Trophoblast cell (in vitro differentiated cells and primary cell): ENCODE results near the gene FNDC1.

Source experiments
- DNase-seq, 2 donors: peaks; one replicate each; pipeline ENCODE4 v3.0.0-alpha.2; 2016
- H2AFZ ChIP-seq: 2 replicates; pipeline ENCODE4 v1.6.1; 2013; ENCODE audit warnings: low read length, moderate library complexity, mild to moderate bottlenecking; ENCODE audit not compliant: insufficient read depth, poor library complexity
- H2AK5ac ChIP-seq: 2 replicates; pipeline ENCODE4 v1.6.1; 2013; ENCODE audit warnings: mild to moderate bottlenecking, low read length
- H2BK120ac ChIP-seq: 2 replicates; pipeline ENCODE4 v1.6.1; 2013; ENCODE audit warnings: low read length, mild to moderate bottlenecking, moderate library complexity; ENCODE audit not compliant: insufficient read depth, poor library complexity
- H2BK12ac ChIP-seq: 2 replicates; pipeline ENCODE4 v1.6.1; 2013; ENCODE audit warnings: mild to moderate bottlenecking, low read length, moderate library complexity
- H2BK5ac ChIP-seq: 2 replicates; pipeline ENCODE4 v1.6.1; 2013; ENCODE audit warnings: low read length, low read depth, moderate library complexity, mild to moderate bottlenecking; ENCODE audit not compliant: poor library complexity
- H3K14ac ChIP-seq: 2 replicates; pipeline ENCODE4 v1.6.1; 2013; ENCODE audit warnings: mild to moderate bottlenecking, low read length
- H3K18ac ChIP-seq: 2 replicates; pipeline ENCODE4 v1.6.1; 2013; ENCODE audit warnings: mild to moderate bottlenecking, low read length
- H3K23ac ChIP-seq: 2 replicates; pipeline ENCODE4 v1.6.1; 2013; ENCODE audit warnings: low read length
- H3K27ac ChIP-seq: 2 replicates; pipeline ENCODE4 v1.5.1; 2013; ENCODE audit warnings: low read depth, mild to moderate bottlenecking, inconsistent platforms, low read length, moderate library complexity
- H3K27me3 ChIP-seq: 2 replicates; pipeline ENCODE4 v1.6.1; 2013; ENCODE audit warnings: inconsistent platforms, mild to moderate bottlenecking, low read length, moderate library complexity; ENCODE audit not compliant: insufficient read depth
- H3K36me3 ChIP-seq, 2 experiments: 1 replicate in 1 of 2; 2 replicates in 1 of 2; pipeline ENCODE4 v1.6.1; 2013; ENCODE audit warnings: low read length in 2 of 2, mild to moderate bottlenecking in 2 of 2, moderate library complexity in 1 of 2; ENCODE audit not compliant: insufficient read depth in 2 of 2, control insufficient read depth in 1 of 2
- H3K4ac ChIP-seq: 2 replicates; pipeline ENCODE4 v1.6.1; 2013; ENCODE audit warnings: low read depth, mild to moderate bottlenecking, low read length, moderate library complexity
- H3K4me1 ChIP-seq, 2 experiments: 1 replicate in 1 of 2; 2 replicates in 1 of 2; pipeline ENCODE4 v1.6.1; 2013; ENCODE audit warnings: low read length in 2 of 2, mild to moderate bottlenecking in 2 of 2, moderate library complexity in 1 of 2; ENCODE audit not compliant: insufficient read depth in 2 of 2, control insufficient read depth in 1 of 2
- H3K4me2 ChIP-seq: 2 replicates; pipeline ENCODE4 v1.6.1; 2013; ENCODE audit warnings: inconsistent platforms, mild to moderate bottlenecking, low read length, moderate library complexity
- H3K4me3 ChIP-seq: 2 replicates; pipeline ENCODE4 v1.5.1; 2013; ENCODE audit warnings: mild to moderate bottlenecking, low read depth, low read length, inconsistent platforms
- H3K79me1 ChIP-seq: one replicate; pipeline ENCODE4 v1.6.1; 2013; ENCODE audit warnings: low read length
- H3K79me2 ChIP-seq: 2 replicates; pipeline ENCODE4 v1.6.1; 2013; ENCODE audit warnings: low read length, mild to moderate bottlenecking; ENCODE audit not compliant: control insufficient read depth, insufficient read depth, poor library complexity
- H3K9ac ChIP-seq: 2 replicates; pipeline ENCODE4 v1.6.1; 2013; ENCODE audit warnings: mild to moderate bottlenecking, low read length
- H3K9me3 ChIP-seq: 2 replicates; pipeline ENCODE4 v1.6.1; 2013; ENCODE audit warnings: low read depth, mild to moderate bottlenecking, control low read depth, inconsistent platforms, low read length; ENCODE audit not compliant: insufficient read depth
- H4K12ac ChIP-seq: 2 replicates; pipeline ENCODE4 v1.6.1; 2013; ENCODE audit warnings: low read depth, mild to moderate bottlenecking, low read length, moderate library complexity
- H4K8ac ChIP-seq: 2 replicates; pipeline ENCODE4 v1.6.1; 2013; ENCODE audit warnings: low read depth, mild to moderate bottlenecking, low read length, moderate library complexity
- H4K91ac ChIP-seq: one replicate; pipeline ENCODE4 v1.6.1; 2013; ENCODE audit warnings: low read depth, mild to moderate bottlenecking, low read length, moderate library complexity
- WGBS: extraction: QIAGEN DNeasy Blood & Tissue Kit; methylation state at CpG from one replicate; pipeline ENCODE4 v1.1.7; 2013; ENCODE audit warnings: missing lambda C conversion rate; ENCODE audit not compliant: insufficient read length, insufficient coverage; ENCODE audit errors: extremely low coverage; 5-methylcytosine and 5-hydroxymethylcytosine counted together

FNDC1 gene

DNA sequence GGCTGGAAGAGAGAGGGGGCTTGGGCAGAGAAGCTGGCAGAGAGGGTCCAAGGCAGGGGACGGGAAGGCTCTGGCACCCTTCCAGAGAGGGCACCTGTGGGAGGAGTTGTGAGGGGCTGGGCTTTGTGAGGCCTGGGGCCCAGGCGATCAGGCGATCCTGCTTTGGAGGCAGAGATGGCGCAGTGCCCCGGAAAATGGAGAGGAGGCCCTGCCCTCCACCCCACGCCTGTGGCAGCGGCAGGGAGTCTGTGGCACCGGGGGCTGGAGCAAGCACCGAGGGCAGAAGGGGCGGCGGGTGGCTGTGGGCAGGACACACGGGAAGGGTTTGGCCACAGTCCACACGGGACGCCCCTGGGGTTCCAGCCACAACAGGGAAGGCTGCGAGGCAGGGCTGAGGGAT lies 36.5 kb upstream of the FNDC1 start:
- H3K36me3 ChIP-seq: no peaks in the 10 kb centered on the region
- H3K14ac ChIP-seq: no peak overlapping the region
- no peaks in the 10 kb centered on the region for H3K27me3 ChIP-seq
- H3K79me1 ChIP-seq: no peaks in the 10 kb centered on the region
- H3K9ac ChIP-seq: no peak overlapping the region
- no peak overlapping the region for H4K91ac ChIP-seq
- no peak overlapping the region for H3K4me2 ChIP-seq
- H2BK12ac ChIP-seq: no peak overlapping the region
- no peak overlapping the region for H2BK5ac ChIP-seq
- H3K4ac ChIP-seq: no peak overlapping the region
- no CpG with 5 or more reads among the region's 15 CpGs for WGBS
- no peak overlapping the region for H4K12ac ChIP-seq
- H2AK5ac ChIP-seq: no peak overlapping the region
- no peaks in the 10 kb centered on the region for H3K79me2 ChIP-seq
- H3K18ac ChIP-seq: no peak overlapping the region
- H3K4me1 ChIP-seq: no peaks in the 10 kb centered on the region
- H2AFZ ChIP-seq: no peak overlapping the region
- H3K4me3 ChIP-seq: no peak overlapping the region
- peaks cover 2% of the 10 kb centered on the region for H3K9me3 ChIP-seq
- no peak overlapping the region for H3K23ac ChIP-seq
- H2BK120ac ChIP-seq: no peak overlapping the region
- no peak overlapping the region for H4K8ac ChIP-seq
- no peak overlapping the region for H3K27ac ChIP-seq
- DNase-seq: no peak

DNA sequence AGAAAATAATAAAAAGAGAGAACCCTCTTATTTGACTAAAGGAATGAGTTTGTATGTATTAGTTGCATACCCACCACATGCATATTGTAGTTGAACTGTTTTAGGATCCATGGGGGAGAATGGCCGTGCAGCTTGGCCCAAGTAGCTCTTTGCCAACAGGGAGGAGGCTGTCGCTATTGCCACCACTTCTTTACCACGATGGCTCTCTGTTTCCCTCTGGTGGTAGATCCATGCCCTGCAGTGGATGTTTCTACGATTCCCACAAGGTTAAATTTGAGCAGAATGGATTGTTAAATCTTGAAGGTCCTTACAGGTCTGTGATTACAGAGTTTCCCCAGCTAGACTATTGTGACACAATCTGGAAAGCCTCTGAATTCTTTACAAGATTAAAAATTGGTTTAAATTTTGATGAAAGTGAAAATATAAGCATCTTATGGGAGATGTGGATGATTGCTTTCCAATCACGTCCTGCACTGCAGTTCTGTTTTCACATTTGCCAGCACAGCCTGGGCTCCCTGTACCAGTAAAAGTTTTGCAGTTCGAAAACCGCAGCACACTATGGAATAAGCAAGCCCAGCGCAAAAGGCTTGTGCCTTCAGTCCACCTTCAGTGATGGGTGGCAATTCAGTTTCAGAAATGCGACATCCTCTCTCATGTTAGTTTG lies 34.4 kb upstream of the FNDC1 start:
- DNase-seq: peak; percentile 53 to 88
- H4K91ac ChIP-seq: no peak overlapping the region
- H2BK5ac ChIP-seq: no peak overlapping the region
- H3K9me3 ChIP-seq: peaks cover 2% of the 10 kb centered on the region
- H2BK12ac ChIP-seq: no peak overlapping the region
- H3K27me3 ChIP-seq: no peaks in the 10 kb centered on the region
- no peak overlapping the region for H3K23ac ChIP-seq
- H3K18ac ChIP-seq: no peak overlapping the region
- H3K79me1 ChIP-seq: no peaks in the 10 kb centered on the region
- no peaks in the 10 kb centered on the region for H3K79me2 ChIP-seq
- no peak overlapping the region for H4K8ac ChIP-seq
- H3K9ac ChIP-seq: no peak overlapping the region
- no peaks in the 10 kb centered on the region for H3K4me1 ChIP-seq
- H3K14ac ChIP-seq: no peak overlapping the region
- no peak overlapping the region for H3K4ac ChIP-seq
- H3K4me3 ChIP-seq: no peak overlapping the region
- H3K27ac ChIP-seq: no peak overlapping the region
- no peak overlapping the region for H2AK5ac ChIP-seq
- no CpG with 5 or more reads among the region's 9 CpGs for WGBS
- H4K12ac ChIP-seq: no peak overlapping the region
- no peak overlapping the region for H2BK120ac ChIP-seq
- no peak overlapping the region for H3K4me2 ChIP-seq
- no peaks in the 10 kb centered on the region for H3K36me3 ChIP-seq
- no peak overlapping the region for H2AFZ ChIP-seq

DNA sequence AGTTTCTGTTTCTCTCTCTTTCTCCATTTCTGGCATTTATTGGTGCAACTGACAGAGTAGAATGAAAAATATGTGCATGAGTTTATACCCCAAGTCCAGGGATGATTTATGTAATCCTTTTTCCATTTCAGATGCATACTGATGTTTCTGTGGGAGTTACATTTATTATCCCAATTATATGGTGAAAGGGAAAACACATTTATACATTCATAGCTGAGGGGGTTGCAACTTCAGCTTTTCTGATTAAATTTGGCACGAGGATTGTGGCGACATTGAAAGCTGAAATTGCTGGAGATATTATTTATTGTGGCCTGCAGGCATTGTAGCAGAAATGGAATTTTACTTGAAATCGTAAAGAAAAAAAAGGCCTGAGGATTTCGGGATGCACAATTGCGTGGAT lies 31.5 kb upstream of the FNDC1 start:
- Histone ChIP-seq H3K4ac (no peak overlapping the region), H3K18ac (no peak overlapping the region), H3K36me3 (no peaks in the 10 kb centered on the region), H3K23ac (no peak overlapping the region), H3K79me2 (no peaks in the 10 kb centered on the region), H3K27me3 (no peaks in the 10 kb centered on the region), H3K4me2 (no peak overlapping the region), H2BK12ac (no peak overlapping the region), H4K12ac (no peak overlapping the region), H4K8ac (no peak overlapping the region), H2BK5ac (no peak overlapping the region), H3K4me3 (no peak overlapping the region), H4K91ac (no peak overlapping the region), H3K27ac (no peak overlapping the region), H2AK5ac (no peak overlapping the region), H3K9ac (no peak overlapping the region), H2BK120ac (no peak overlapping the region), H3K9me3 (peaks cover 2% of the 10 kb centered on the region), H3K4me1 (no peaks in the 10 kb centered on the region), H3K79me1 (no peaks in the 10 kb centered on the region), H3K14ac (no peak overlapping the region), H2AFZ (no peak overlapping the region)
- DNase-seq: no peak
- WGBS: no CpG with 5 or more reads among the region's 5 CpGs

DNA sequence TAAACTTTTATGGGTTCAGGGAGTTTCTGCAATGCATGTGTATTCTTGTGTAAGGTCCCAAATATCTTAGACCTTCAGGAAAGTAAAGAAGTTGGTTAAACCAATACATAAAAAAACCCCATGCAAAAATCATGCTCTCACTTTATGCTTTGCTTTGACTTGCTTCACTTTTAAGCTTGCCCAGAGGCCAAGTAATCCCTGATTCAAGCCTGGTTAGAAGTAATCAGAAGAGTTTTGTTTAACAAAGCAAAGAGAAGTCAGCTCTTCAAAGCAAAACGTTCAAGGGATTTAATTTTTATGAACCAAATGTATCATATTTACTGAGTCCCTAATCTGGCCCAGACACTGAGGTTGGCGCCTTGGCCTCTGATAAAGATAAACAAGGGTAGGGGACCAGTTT lies 26.7 kb upstream of the FNDC1 start:
- Histone ChIP-seq H3K79me2 (no peaks in the 10 kb centered on the region), H3K4me3 (no peak overlapping the region), H3K27ac (no peak overlapping the region), H3K4me1 (no peaks in the 10 kb centered on the region), H3K23ac (no peak overlapping the region), H3K14ac (no peak overlapping the region), H2BK120ac (no peak overlapping the region), H2BK12ac (no peak overlapping the region), H4K12ac (no peak overlapping the region), H3K4ac (no peak overlapping the region), H2AFZ (no peak overlapping the region), H3K36me3 (no peaks in the 10 kb centered on the region), H3K9ac (no peak overlapping the region), H3K27me3 (no peaks in the 10 kb centered on the region), H3K9me3 (no peaks in the 10 kb centered on the region), H3K4me2 (no peak overlapping the region), H2AK5ac (no peak overlapping the region), H4K91ac (no peak overlapping the region), H2BK5ac (no peak overlapping the region), H4K8ac (no peak overlapping the region), H3K18ac (no peak overlapping the region), H3K79me1 (no peaks in the 10 kb centered on the region)
- WGBS: no CpG with 5 or more reads among the region's 2 CpGs
- DNase-seq: no peak
